ENCODE results near the gene MS4A18. TPM values are rescaled to one million over a fixed set of nuclear protein-coding genes. Genes with fewer than 3 reads are reported as not detected.
"Not testable (repeated sequence)": the region's sequence is repeated elsewhere in the genome, so short reads cannot be mapped to it uniquely, and the experiment has no call there.

MS4A18 gene
- not detected for total RNA-seq (2021; ENCODE audit: unreplicated experiment)
- polyA plus RNA-seq (2012): not detected in 2 replicates
- Bru-seq, nascent RNA: not detected
- BruChase-seq, experiment 1, labeled RNA remaining after a 6-hour chase: not detected
- BruChase-seq, experiment 2, labeled RNA remaining after a 2-hour chase: not detected
- long read RNA-seq: 0 reads

DNA sequence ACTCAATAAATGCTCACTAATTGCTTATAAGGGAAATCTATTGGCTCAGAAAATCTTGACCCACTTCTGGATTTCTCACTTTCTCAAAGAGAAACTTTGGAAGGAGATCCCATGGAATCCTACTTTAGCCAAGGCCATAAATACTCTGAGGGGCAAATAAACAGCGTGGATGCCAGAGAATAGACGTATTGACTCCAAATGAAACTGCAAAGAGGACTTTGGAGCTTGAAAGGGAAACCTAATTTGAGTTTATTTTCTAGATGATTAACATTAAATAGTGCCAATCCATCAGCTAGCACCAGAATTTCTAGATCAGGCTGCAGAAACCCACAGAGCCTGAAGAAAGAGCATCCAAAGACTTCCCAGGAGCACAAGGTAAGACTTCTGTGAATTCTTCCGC, at the start of gene MS4A18:
MS4A18 (plus strand) TSS at position 301 of the 400 bp plus-strand sequence.
- Histone ChIP-seq H3K9me3 (ENCODE audit: control insufficient read depth in 1 of 2, insufficient read depth in 1 of 2, low read depth in 1 of 2, low read length in 2 of 2) (no peaks in the 10 kb centered on the region), H2AFZ (ENCODE audit: low read depth, low read length, poor library complexity, severe bottlenecking) (no peak within 1 kb of the TSS), H3K36me3 (ENCODE audit: control insufficient read depth in 1 of 2, insufficient read depth in 2 of 2, low read length in 2 of 2) (no peaks in the 10 kb centered on the region), H3K4me1 (ENCODE audit: control insufficient read depth in 1 of 2, insufficient read depth in 2 of 2, low read length in 2 of 2) (no peaks in the 10 kb centered on the region), H3K4me3 (replicated peaks in 1 of 2; ENCODE audit: low read depth in 1 of 2, low read length in 2 of 2) (no peak within 1 kb of the TSS), H3K4me2 (ENCODE audit: low read length) (no peak within 1 kb of the TSS), H3K9ac (ENCODE audit: low read length) (no peak within 1 kb of the TSS), H3K9me2 (ENCODE audit: insufficient read depth) (no peaks in the 10 kb centered on the region), H4K20me1 (ENCODE audit: insufficient read depth) (no peaks in the 10 kb centered on the region), H3K79me2 (ENCODE audit: insufficient read depth, low read length) (no peaks in the 10 kb centered on the region), H3K27ac (ENCODE audit: low read depth, low read length) (no peak within 1 kb of the TSS), H3K27me3 (ENCODE audit: insufficient read depth, low read length) (peaks cover 47% of the 10 kb centered on the region)
- CTCF ChIA-PET: no interaction called here
- TF ChIP-seq CEBPB (IDR thresholded peaks at IDR 0.05; ENCODE audit: low read depth) (no peak), ZNF274 (IDR thresholded peaks at IDR 0.05; ENCODE audit: low read depth, low read length) (no peak), FOSL1 (IDR thresholded peaks at IDR 0.05; ENCODE audit: low read depth) (no peak), SIN3A (IDR thresholded peaks at IDR 0.05; ENCODE audit: low read depth) (no peak), POLR2A (IDR thresholded peaks at IDR 0.05; ENCODE audit: borderline replicate concordance, extremely low read depth, insufficient read depth, insufficient read length) (no peak), EGR1 (IDR thresholded peaks at IDR 0.05; ENCODE audit: low read depth) (no peak), YY1 (IDR thresholded peaks at IDR 0.05; ENCODE audit: extremely low read depth, insufficient replicate concordance, low read depth, low read length) (no peak), ATF3 (IDR thresholded peaks at IDR 0.05) (no peak), ZFX (IDR thresholded peaks at IDR 0.05) (no peak), JUND (IDR thresholded peaks at IDR 0.05) (no peak), EZH2 (IDR thresholded peaks at IDR 0.05) (no peak), TCF7L2 (IDR thresholded peaks at IDR 0.05; ENCODE audit: borderline replicate concordance, extremely low read depth, insufficient read depth, insufficient read length) (no peak), CBX3 (IDR thresholded peaks at IDR 0.05; ENCODE audit: low read depth) (no peak), SP1 (IDR thresholded peaks at IDR 0.05; ENCODE audit: low read depth) (no peak), MAX (IDR thresholded peaks at IDR 0.05) (no peak)
- TF ChIP-seq, protein P1, sequence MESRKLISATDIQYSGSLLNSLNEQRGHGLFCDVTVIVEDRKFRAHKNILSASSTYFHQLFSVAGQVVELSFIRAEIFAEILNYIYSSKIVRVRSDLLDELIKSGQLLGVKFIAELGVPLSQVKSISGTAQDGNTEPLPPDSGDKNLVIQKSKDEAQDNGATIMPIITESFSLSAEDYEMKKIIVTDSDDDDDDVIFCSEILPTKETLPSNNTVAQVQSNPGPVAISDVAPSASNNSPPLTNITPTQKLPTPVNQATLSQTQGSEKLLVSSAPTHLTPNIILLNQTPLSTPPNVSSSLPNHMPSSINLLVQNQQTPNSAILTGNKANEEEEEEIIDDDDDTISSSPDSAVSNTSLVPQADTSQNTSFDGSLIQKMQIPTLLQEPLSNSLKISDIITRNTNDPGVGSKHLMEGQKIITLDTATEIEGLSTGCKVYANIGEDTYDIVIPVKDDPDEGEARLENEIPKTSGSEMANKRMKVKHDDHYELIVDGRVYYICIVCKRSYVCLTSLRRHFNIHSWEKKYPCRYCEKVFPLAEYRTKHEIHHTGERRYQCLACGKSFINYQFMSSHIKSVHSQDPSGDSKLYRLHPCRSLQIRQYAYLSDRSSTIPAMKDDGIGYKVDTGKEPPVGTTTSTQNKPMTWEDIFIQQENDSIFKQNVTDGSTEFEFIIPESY (IDR thresholded peaks at IDR 0.05; ENCODE audit: extremely low read depth, insufficient replicate concordance, low read length): no peak
- TF ChIP-seq, protein P2, sequence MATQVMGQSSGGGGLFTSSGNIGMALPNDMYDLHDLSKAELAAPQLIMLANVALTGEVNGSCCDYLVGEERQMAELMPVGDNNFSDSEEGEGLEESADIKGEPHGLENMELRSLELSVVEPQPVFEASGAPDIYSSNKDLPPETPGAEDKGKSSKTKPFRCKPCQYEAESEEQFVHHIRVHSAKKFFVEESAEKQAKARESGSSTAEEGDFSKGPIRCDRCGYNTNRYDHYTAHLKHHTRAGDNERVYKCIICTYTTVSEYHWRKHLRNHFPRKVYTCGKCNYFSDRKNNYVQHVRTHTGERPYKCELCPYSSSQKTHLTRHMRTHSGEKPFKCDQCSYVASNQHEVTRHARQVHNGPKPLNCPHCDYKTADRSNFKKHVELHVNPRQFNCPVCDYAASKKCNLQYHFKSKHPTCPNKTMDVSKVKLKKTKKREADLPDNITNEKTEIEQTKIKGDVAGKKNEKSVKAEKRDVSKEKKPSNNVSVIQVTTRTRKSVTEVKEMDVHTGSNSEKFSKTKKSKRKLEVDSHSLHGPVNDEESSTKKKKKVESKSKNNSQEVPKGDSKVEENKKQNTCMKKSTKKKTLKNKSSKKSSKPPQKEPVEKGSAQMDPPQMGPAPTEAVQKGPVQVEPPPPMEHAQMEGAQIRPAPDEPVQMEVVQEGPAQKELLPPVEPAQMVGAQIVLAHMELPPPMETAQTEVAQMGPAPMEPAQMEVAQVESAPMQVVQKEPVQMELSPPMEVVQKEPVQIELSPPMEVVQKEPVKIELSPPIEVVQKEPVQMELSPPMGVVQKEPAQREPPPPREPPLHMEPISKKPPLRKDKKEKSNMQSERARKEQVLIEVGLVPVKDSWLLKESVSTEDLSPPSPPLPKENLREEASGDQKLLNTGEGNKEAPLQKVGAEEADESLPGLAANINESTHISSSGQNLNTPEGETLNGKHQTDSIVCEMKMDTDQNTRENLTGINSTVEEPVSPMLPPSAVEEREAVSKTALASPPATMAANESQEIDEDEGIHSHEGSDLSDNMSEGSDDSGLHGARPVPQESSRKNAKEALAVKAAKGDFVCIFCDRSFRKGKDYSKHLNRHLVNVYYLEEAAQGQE (IDR thresholded peaks at IDR 0.05; ENCODE audit: low read depth): no peak
- no peak for ATAC-seq
- POLR2A ChIA-PET: no interaction called here
- intact Hi-C loops (cut with micrococcal nuclease): no loop called here
- BruUV-seq (replicated peaks): no TSS peak
- DNase-seq (ENCODE audit: low read depth, low spot score): no peak
- RAD21 ChIA-PET (ENCODE audit: low non-redundant PET in 1 of 2, low total read pairs in 2 of 2, uncharacterized antibody in 2 of 2, unreplicated experiment in 2 of 2): no interaction called here

DNA sequence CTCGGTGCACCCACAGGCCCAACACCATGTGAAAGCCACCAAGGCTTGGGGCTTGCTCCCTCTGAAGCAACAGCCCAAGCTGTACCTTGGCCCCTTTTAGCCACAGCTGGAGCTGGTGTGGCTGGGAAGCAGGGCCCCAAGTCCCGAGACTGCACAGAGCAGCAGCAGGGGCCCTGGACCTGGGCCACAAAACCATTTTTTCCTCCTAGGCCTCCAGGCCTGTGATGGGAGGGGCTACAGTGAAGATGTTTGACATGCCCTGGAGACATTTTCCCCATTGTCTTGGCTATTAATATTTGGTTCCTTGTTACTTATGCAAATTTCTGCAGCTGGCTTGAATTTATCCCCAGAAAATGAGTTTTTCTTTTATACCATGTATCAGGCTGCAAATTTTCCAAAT, 46.3 kb upstream of the MS4A18 start:
- ATAC-seq; H3K27me3 ChIP-seq (ENCODE audit: insufficient read depth, low read length); H3K4me2 ChIP-seq (ENCODE audit: low read length); H3K27ac ChIP-seq (ENCODE audit: low read depth, low read length); DNase-seq (ENCODE audit: low read depth, low spot score); CTCF ChIA-PET; POLR2A ChIA-PET; H3K9me3 ChIP-seq (ENCODE audit: control insufficient read depth in 1 of 2, insufficient read depth in 1 of 2, low read depth in 1 of 2, low read length in 2 of 2); H2AFZ ChIP-seq (ENCODE audit: low read depth, low read length, poor library complexity, severe bottlenecking); intact Hi-C loops (cut with micrococcal nuclease); RAD21 ChIA-PET (ENCODE audit: low non-redundant PET in 1 of 2, low total read pairs in 2 of 2, uncharacterized antibody in 2 of 2, unreplicated experiment in 2 of 2); H4K20me1 ChIP-seq (ENCODE audit: insufficient read depth); BruUV-seq (replicated peaks); H3K36me3 ChIP-seq (ENCODE audit: control insufficient read depth in 1 of 2, insufficient read depth in 2 of 2, low read length in 2 of 2); H3K4me1 ChIP-seq (ENCODE audit: control insufficient read depth in 1 of 2, insufficient read depth in 2 of 2, low read length in 2 of 2); H3K79me2 ChIP-seq (ENCODE audit: insufficient read depth, low read length); H3K9ac ChIP-seq (ENCODE audit: low read length); H3K4me3 ChIP-seq (replicated peaks in 1 of 2; ENCODE audit: low read depth in 1 of 2, low read length in 2 of 2); H3K9me2 ChIP-seq (ENCODE audit: insufficient read depth): not testable (repeated sequence)

Measured in HCT116 (cell line).